Measurements from ENCODE around the gene CRYGA.

The CRYGA gene

GRCh38 chr2:208163489-208163888 lies at the start of gene CRYGA:
TSS of gene CRYGA (minus strand) at chr2:208163589. CDS start at chr2:208163556, 33 bp downstream.
- DNase-seq (ENCODE audit: low read depth in 4 of 4, low spot score in 1 of 4): no peak

- no peak for DNase-seq (ENCODE audit: low read depth in 4 of 4, low spot score in 1 of 4)
Measured at GRCh38 chr2:208210688-208211451, 47.5 kb upstream of the CRYGA start.

GRCh38 chr2:208208335-208209085 lies 45.1 kb upstream of the CRYGA start:
- no peak for DNase-seq (ENCODE audit: low read depth in 4 of 4, low spot score in 1 of 4)

GRCh38 chr2:208207769-208208168 lies 44.4 kb upstream of the CRYGA start:
- no peak for DNase-seq (ENCODE audit: low read depth in 4 of 4, low spot score in 1 of 4)

- no peak for DNase-seq (ENCODE audit: low read depth in 4 of 4, low spot score in 1 of 4)
Measured at GRCh38 chr2:208204166-208204565, 40.8 kb upstream of the CRYGA start.

- no peak for DNase-seq (ENCODE audit: low read depth in 4 of 4, low spot score in 1 of 4)
Measured at GRCh38 chr2:208195531-208195930, 32.1 kb upstream of the CRYGA start.

GRCh38 chr2:208192611-208193236 lies 29.3 kb upstream of the CRYGA start:
- DNase-seq (ENCODE audit: low read depth in 4 of 4, low spot score in 1 of 4): no peak

- no peak for DNase-seq (ENCODE audit: low read depth in 4 of 4, low spot score in 1 of 4)
Measured at GRCh38 chr2:208189810-208190503, 26.6 kb upstream of the CRYGA start, which contains the start of gene C2orf80. TSS of gene C2orf80 (minus strand) at chr2:208190030. CDS start at chr2:208186986, 3,044 bp downstream.

GRCh38 chr2:208189069-208189809 lies 25.9 kb upstream of the CRYGA start:
- DNase-seq (ENCODE audit: low read depth in 4 of 4, low spot score in 1 of 4): no peak

- DNase-seq (ENCODE audit: low read depth in 4 of 4, low spot score in 1 of 4): no peak
Measured at GRCh38 chr2:208186893-208187292, 23.5 kb upstream of the CRYGA start.

- DNase-seq (ENCODE audit: low read depth in 4 of 4, low spot score in 1 of 4): no peak
Measured at GRCh38 chr2:208186465-208186864, 23.1 kb upstream of the CRYGA start.

- no peak for DNase-seq (ENCODE audit: low read depth in 4 of 4, low spot score in 1 of 4)
Measured at GRCh38 chr2:208183972-208184705, 20.8 kb upstream of the CRYGA start.

- DNase-seq (ENCODE audit: low read depth in 4 of 4, low spot score in 1 of 4): no peak
Measured at GRCh38 chr2:208183526-208183925, 20.1 kb upstream of the CRYGA start.

GRCh38 chr2:208182835-208183234 lies 19.4 kb upstream of the CRYGA start:
- DNase-seq (ENCODE audit: low read depth in 4 of 4, low spot score in 1 of 4): no peak

GRCh38 chr2:208179028-208179609 lies 15.7 kb upstream of the CRYGA start:
- DNase-seq (ENCODE audit: low read depth in 4 of 4, low spot score in 1 of 4): no peak

- no peak for DNase-seq (ENCODE audit: low read depth in 4 of 4, low spot score in 1 of 4)
Measured at GRCh38 chr2:208175840-208176153, 12.4 kb upstream of the CRYGA start.

- peak; percentile 18 to 47 (median 36) for DNase-seq (ENCODE audit: low read depth in 4 of 4, low spot score in 1 of 4)
Measured at GRCh38 chr2:208175069-208175839, 11.9 kb upstream of the CRYGA start.

GRCh38 chr2:208174144-208174543 lies 10.8 kb upstream of the CRYGA start:
- no peak for DNase-seq (ENCODE audit: low read depth in 4 of 4, low spot score in 1 of 4)

- DNase-seq (ENCODE audit: low read depth in 4 of 4, low spot score in 1 of 4): no peak
Measured at GRCh38 chr2:208172125-208172524, 8.7 kb upstream of the CRYGA start.
